HG02610 (cell line): ENCODE results near the gene RP2.
A peak's percentile ranks its signal among the peaks of the same experiment; 100 is the strongest.

Experiments used
- ATAC-seq: cut with Tn5 transposase; IDR thresholded peaks from one replicate; pipeline ENCODE4 v1.9.1; 2021; ENCODE audit warnings: mild to moderate bottlenecking, moderate library complexity; ENCODE audit not compliant: unreplicated experiment

The RP2 gene

DNA sequence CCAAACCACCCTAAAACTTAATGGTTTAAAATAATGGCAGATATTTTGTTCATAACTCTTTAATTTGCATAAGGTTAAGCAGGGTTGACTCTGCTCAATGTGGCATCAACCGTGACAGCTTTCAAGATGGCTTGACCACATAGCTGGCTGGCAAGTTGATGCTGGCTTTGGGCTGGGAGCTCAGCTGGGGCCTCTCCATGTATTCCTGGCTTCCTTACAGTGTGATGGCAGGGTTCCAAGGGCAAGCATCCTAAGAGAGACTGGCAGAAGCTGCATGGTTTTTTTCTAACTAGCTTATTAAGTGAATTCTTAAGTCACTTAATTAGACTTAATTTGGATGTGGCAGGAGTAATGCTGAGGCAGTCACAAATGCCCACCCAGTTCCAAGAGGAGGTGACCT is 4.5 kb downstream of the RP2 start:
- no peak for ATAC-seq

DNA sequence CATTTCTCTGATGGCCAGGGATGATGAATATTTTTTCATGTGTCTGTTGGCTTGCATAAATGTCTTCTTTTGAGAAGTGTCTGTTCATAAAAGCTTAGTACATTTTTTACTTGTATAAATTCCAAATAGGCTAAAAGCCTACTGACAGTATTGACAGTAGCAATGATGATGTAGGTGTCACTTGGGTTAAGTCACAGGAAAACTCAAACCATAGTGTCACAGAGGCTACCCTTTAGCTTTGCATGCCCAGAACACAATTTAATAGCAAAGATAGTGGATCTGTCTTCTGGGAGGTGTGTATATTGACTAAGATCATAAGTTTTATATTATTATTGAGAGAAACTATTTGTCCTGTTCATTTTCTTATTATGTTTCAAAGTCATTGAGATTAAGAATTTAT is 8.1 kb downstream of the RP2 start:
- ATAC-seq: no peak

DNA sequence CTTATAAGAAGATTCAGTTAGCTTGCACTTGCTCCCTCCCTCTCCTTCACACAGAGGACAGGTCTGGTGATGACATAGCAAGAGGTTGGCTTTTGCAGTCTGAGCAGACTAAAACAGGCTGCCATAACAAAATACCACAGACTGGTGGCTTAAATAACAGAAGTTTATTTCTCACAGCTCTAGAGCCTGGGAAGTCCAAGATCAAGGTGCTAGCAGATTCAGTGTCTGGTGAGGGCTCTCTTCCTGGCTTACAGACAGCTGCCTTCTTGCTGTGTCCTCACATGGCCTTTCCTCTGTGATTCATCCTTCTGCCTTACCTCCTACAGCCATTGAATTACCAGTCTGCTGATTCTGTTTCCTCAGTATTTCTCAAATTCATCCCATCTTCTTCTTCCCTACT is 13.1 kb downstream of the RP2 start:
- ATAC-seq: no peak

DNA sequence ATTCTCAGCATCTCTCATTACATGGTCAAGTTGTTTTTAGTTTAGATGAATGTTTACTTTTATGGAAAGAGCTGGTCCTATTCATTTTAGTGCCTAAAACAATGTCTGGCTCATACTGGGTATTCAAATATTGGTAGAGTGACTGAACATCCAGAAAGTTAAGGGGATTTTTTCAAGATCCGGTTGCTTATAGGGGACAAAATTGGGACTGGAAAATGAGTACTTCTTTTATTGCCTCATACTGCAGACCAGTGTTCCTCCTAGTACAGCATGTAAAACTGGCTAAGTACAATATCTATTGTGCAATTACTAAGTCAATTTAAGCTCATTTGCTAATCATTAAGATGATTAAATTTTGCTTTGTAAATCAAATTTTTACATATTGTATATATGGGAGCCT is 13.9 kb downstream of the RP2 start:
- no peak for ATAC-seq

DNA sequence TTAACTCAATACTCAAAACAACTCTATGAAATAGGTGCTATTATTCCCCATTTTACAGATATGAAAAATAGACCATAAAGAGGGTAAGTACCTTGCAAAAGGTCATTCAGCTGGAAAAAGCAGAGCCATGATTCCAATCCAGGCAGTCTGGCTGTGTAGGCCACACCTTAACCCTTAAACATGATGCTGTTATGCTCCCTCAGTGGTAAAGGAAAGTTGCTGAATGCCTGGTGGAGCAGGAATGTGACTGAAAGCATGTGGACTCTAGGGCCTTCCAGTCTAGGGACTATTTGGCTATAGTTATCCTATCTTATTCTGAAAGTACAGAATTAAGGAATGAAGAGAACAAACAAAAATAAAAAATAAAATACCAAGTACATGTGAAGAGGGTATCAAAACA is 19.6 kb downstream of the RP2 start:
- no peak for ATAC-seq

DNA sequence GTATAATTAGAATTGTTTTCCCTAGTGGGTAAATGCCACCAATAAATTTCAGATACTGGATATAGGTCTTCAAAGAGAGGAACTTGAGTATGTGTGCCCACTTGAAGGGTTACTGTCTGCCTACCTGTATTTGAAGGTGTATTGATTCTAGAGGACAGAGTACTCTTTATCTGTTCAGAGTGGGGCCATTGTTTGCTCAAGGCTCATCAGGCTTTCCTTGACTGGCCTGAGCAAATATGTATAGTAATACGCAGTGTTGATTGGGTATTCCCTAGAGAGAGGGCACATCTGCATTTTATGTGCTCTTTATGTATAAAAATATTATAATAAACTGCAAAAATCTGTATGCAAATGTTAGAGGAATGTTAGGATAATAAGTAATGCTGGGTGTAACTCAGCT is 23.7 kb downstream of the RP2 start:
- ATAC-seq: no peak

DNA sequence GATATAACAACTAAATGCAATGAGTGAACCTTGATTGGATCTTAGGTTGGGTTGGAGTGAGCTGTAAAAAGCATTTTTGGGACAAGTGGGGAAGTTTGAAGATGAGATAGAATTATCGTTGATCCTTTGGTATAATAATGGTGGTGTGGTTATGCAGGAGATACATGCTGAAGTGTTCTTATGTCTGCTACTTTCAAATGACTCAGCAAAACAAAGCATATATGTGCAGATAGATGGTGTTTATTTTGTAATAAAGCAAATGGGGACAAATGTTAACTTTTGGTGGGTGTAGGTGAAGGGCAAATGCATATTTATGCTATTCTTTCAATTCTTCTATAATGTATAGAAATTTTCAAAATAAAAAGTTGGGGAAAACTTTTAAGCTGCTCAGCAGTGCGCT is 26.2 kb downstream of the RP2 start:
- no peak for ATAC-seq

DNA sequence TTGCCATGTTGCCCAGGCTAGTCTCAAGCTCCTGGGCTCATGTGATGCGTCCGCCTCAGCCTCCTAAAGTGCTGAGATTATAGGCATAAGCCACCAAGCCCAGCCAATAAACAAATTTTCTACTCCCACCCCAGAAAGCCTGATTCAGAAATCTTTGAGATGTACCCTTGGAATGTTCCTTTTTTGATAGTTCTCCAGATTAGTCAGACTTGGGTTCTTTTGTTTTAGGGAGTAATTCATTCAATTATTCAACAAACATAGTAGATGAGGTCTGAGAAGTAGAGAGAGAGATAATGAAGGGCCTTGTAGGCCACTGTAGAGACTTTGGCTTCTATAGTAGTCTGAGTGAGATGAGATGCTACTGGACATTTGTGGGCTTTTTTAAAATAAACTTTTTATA is 27.8 kb downstream of the RP2 start:
- ATAC-seq: no peak

DNA sequence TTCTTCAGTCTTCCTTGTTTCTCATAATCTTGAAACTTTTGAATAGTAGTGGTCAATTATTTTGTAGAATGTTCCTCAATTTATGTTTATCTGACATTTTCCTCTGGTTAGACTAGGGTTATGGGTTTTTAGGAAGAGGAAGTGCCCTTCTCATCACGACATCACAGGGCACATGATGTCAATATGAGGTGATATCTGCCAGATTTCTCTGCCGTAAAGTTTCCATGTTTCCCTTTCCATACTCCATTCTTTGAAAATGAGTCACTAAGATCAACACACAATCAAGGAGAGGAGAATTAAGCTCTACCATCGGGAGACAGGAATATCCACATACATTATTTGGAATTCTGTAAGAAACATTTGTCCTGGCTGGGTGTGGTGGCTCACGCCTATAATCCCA is 28.4 kb downstream of the RP2 start:
- ATAC-seq: no peak

DNA sequence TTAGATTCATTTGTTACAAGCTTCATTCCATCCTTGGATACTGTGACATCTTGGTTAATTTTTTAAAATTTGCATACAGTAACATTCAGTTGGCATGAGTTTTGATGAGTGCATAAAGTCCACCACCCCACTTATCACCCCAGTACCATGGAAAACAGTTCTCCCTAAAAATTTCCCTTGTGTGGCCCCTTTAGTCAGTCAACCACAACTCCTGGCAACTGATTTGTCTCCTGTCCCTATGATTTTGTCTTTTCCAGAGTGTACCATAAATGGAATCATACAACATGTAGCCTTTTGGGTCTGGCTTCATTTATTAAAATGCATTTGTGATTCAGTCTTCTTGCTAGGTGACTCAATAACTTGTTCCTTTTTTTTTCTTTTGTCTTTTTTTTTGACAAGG is 29.9 kb downstream of the RP2 start:
- no peak for ATAC-seq

DNA sequence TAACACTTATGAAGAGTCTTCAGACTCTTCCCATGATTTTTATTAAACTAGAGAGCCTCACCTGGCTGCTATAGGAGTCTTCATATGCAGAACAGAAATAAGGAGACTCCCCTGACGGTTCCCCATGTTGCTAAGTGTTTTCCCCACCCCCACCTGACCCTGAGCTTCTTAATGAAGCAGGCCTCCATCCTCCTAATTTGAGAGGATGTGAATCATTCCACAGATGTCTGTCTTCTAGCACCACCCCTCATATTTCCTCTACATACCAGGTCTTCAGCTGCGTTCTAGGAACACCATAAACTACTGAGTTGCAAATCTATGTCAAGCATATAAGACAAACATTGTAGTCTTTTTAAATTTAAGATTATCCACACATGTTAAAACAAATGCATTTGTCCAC is 36.9 kb downstream of the RP2 start:
- no peak for ATAC-seq

DNA sequence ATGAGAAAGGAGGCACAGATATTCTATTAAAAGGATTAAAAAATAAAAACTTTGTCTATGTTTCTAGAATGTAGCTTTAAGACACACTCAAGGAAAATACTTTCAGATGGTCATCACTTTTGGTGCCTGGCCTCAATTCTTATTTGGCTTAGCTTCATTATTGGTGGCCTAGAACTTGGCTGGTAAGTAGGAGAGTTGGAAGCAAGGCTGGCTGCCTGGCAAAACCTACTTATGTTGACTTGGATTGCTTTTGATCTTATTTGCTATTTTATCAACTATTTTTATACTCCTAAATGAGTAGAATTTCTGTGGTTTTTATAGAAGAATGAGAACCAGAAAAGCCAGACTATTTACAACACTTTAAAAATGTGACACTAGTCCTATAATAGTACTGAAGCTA is 40.1 kb downstream of the RP2 start:
- no peak for ATAC-seq

DNA sequence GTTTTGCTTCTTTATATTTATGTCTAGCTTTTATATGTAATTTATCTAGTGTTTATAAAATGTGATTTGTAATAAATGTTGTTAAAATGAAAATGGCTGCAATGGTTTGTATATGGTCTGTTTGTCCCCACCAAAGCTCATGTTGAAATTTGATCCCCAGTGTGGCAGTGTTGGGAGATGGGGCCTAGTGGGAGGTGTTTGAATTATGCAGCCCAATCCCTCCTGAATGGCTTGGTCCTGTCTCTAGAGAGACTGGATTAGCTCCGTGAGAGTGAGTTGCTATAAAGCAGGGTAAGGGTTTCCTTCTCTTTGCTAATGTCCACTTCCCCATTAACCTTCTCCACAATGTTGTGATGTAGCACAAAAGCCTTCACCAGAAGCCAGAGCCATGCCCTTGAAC is 45.4 kb downstream of the RP2 start:
- ATAC-seq: no peak

DNA sequence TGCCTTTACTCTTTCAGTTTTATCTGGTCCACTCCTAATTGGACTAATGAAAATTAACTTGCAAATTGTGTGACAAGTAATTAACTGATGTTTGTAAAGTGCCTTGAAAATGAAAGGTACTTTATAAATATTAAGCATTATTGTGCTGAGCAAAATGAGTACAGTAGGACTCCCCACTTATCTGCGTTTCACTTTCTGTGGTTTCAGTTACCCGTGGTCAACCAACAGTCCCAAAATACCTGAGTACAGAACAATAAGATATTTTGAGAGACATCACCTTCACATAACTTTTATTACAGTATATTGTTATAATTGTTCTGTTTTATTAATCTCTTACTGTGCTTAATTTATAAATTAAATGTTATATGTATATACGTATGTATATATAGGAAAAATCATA is 48.0 kb downstream of the RP2 start:
- ATAC-seq: no peak

DNA sequence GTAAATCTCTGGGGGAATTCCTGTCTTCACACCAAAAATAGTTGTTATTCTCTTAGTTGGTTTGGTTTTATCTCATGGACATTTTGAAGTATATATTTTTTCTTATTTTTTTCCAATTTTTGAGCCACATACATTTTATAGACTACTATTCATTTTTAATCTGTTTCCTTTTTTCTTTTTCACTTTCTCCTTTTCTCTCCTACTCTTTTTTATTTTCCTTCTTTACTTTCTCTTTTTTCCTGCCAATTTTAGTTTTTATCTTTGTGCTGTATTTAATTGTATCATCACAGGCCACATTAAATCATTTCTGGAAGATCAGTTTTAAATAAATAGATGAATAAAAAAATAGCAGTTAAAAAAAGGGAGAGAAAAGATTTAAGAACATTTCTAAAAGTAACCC is 61.4 kb downstream of the RP2 start:
- ATAC-seq: no peak

DNA sequence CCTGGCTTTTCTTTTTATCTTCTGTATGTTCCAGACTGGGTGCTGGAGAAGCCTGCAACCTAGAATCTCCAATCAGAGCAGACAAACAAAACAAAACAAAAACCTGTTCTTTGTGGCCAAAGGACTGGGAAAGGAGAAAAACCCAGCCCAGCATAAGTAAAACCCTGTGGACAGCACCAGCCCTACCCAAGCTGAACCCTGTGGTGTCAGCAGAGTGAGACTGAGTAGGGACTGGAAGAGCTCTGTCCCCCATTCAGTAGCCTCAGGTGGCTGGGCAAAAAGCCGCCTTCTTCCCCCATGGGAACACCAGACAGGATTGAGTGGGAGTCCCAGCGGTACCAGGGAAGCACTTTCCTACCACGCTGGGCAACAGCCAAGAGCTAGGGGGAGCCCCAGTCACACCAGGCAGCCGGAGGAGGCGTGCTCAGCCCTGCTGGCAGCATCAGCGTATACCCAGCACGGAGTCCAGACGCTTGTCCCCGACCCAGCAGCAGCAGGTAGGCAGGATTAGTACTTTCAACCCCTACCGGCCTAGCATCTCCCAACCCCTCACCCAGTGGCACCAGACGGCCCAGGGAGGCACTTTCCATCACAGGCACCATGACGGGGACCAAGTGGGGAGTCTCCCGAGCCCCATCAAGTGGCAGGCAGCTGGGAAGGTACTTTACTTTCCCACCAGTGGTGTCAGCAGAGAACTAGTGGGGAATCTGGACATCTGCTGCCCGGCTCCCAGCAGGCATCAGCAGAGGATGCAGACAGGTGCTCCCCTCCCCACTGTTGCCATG is 66.8 kb downstream of the RP2 start:
- ATAC-seq: peak; percentile 92

DNA sequence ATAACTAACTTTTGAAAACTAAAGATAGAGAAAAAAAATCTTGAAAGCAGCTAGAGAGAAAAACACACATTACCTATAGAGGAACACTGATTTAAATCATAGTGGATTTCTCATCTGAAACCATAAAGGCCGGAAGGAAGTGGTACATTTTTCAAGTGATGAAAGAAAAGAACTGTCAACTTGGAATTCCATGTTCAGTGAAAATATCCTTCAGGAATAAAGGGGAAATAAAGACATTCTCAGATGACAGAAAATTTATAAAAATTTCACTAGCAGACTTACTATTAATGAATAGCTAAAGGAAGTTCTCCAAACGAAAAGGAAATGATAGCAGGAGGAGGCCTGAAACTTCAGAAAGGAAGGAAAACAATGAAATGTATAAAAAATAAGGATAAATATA is 67.8 kb downstream of the RP2 start:
- ATAC-seq: peak; percentile 5

DNA sequence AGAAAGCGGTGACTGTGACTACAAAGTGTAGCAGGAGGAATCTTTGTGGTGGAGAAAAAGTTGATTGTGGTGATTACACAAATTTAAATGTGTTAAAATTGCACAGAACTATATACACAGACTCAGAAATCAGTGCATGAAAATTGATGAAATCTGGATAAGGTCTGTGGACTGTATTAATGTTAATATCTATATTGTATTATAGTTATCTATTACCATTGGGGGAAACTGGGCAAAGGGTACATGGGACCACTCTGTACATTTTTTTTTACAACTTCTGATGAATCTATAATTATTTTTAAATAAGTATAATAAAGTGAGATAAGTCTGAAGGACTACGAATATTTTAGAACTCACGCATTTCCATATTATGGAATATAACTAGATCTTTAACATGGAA is 73.6 kb downstream of the RP2 start:
- ATAC-seq: no peak

DNA sequence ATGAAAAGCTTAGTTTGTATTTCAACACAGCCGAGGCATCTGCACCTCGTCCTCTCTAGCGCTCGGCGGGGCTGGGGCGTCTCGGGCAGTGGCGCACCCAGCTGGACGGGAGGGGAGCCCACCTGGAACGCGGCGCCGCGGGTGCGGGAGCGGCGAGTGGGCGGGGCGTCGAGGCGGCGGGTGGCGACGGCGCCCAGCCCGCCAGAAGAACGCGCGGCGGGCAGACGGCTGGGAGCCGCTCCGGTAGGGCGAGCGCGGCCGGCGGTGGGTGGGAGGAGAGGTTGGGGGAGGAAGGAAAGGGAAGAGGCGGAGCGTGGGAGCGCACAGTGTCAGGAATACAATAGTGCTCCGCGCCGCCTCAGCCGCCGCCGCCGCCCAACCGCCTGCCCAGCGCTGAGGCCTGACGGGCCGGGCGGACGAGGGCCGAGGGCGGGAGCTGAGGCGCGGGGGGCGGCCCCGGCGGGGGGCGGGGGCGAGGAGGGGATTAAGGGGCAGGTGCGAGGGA is 75.3 kb downstream of the RP2 start, which contains the start of gene JADE3:
Gene JADE3, plus strand, starts transcription at position 324 of the 505 bp plus-strand sequence. CDS start 72,474 bp downstream, outside the sequence.
- no peak for ATAC-seq

DNA sequence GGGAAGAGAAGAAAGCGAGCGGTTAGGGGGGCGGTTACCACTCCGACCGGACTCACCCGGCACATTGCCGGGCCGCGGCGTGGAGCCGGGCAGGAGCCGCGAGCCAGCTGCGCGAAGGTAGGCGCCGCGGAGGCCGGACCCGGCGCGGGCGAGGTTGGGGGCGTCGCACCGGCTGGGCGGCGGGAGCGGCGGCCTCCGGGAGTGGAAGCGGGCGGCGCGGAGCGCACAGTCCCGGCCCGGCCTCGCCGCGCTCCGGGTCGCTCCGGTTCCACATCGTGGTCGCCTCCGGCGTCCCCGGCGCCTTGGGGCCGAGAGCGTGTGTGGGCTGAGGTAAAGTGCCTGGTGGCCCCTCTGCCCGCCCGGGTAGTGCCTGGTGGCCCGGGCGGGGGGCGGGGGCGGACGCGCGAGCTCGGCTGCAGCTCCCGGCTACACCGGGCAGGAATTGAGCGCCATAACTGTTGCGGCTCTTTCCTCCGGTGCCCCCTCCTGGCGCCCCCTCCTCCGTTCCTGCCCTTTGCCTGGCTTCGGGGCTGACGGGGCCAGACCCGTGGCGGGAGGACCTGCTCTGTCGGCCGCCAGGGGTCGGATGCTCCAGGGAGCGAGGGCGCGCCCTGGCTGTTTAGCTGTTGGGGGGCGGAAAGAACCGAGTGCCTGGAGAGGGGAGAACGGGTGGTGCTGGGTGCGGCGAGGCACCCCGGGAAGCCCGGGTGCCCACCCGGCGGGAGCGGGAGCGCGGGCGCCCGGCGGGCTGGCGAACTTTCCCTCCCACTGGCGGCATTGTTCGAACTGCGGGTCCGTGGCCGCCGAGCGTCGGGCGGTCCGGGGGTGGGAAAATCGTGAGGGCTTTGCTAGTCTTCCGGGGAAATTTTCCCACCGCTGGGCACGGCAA is 76.0 kb downstream of the RP2 start:
- ATAC-seq: no peak

DNA sequence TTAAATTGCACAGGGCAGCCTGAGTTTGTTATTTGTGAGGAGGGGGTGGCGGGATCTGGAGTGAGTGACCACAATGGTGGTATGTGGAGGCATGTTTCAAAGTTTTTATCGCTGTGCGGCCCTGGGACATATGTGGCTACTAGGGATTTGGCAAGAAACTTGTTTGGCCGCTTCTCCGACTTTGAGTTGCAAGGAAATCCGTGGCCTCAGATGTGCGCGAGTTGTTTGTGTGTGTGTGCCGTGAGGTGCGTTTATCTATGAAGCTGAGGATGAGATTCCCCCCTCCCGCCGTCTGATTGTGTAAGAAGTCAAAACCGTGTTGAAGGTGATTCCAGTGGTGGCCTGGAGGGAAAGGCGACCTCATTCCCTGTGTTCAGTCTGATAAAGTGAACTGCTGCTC is 76.8 kb downstream of the RP2 start:
- ATAC-seq: no peak

DNA sequence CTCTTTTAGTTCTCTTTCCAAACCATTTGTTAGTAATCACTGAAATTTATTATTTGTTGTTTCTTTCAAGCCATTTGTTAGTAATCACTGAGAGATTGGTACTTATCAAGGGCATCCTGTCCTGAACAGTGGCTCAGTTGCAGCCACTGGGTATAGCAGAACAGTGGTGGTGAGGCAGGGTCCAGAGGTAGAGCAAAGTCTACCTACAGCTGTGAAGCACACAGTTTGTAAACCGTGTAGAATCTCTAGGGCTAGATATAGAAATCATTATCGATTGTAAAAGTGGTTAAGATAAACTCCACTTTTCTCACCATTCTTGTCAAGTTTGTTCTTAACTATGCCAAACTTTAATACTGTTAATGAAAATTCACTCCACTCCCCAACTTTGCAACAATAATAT is 79.4 kb downstream of the RP2 start:
- ATAC-seq: no peak
